ENCODE measurements around the gene PARD3B.

PARD3B gene

DNA sequence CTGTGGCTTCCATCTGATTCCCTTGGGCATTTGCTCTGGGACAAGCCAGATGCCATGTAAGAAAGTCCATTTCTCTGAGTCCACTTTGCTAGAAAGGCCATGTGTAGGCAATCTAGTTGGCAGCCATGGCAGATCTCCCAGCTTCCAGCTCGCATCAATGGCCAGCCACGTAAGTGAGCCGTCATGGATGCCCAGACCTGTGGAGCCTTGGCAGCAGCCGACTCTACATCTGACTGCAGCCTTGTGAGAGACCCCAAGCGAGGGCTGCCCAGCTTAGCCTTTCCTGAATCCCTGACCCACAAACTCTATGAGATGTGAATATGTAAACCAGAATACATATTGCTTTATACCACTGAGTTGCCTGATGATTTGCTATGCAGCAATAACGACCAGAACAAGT, 533.5 kb downstream of the PARD3B start:
- no peak for DNase-seq

DNA sequence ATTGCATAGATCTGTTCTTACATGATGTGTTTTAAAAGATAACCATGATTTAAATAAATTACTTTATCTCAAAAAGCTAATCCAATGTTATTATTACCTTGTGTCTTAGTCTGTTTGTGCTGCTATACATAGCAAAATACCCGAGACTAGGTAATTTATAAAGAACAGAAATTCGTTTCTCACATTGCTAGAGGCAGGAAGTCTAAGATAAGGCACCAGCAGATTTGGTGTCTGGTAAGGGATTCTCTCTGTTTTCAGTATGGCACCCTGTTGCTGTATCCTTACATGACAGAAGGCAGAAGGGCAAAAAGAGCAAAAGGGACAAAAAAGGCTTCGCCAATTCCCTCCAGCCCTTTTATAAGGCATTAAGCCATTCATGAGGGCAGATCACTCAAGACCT, 533.9 kb downstream of the PARD3B start:
- DNase-seq = no peak

DNA sequence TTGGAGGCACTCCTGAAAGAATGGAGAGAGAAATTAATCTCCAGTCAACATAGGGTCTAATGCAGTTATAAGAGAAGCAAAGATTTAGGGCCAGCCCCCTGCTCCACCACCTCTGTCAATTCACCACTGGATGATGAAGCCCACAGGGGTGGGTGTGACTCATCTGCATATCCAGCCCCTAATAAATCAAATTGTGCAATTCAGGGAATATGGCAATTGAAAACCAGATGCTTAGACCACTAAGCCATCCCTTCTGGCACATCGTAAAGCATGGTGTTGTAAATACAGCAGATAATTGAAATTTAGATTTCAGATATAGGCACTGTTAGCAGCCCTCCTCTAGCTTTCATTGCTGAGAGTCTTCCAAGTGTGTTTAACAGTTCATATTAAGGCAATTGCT, 541.4 kb downstream of the PARD3B start:
- no peak for DNase-seq

- DNase-seq = no peak
Measured at GRCh38 chr2:205087862-205088261, 542.6 kb downstream of the PARD3B start.

DNA sequence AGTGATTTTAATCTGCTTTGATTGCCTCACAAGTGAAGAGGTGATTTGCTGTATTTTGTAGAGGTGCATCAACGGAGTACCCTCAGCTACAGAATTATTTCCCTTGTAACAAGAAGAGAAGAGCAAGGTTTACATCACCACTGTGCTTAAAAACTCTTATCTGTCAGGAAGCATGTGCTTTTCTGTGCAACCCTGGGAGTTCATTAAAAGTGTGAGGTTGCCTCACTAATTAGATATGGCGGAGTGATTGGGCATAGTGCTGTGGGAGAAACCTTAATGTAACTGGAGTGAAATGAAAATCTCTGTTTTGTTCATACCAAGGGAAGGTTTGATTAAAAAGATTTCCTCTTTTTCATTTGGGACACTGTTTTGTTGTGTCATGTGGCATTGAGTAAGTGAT, 544.7 kb downstream of the PARD3B start:
- no peak for DNase-seq

- DNase-seq = no peak
Measured at GRCh38 chr2:205091411-205091810, 546.1 kb downstream of the PARD3B start.

DNA sequence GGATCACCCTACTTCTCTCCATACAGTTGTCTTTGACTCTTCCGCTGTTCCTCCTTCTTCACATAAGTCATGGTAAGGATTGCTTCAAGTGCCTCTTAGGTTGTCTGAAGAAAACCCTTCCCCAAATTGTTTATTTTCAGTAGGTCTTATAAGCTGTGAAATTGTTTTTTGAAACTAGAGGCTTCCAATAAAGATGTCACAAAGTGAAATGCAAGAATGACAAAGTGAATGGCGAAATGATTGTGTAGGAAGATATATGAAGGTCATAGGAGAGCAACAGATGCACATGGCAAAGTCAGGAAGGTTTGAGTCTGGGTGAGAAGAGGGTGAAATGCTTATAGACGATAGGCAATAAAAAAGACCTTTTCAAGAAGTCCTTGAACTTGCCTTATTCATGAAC, 548.8 kb downstream of the PARD3B start:
- DNase-seq = no peak

DNA sequence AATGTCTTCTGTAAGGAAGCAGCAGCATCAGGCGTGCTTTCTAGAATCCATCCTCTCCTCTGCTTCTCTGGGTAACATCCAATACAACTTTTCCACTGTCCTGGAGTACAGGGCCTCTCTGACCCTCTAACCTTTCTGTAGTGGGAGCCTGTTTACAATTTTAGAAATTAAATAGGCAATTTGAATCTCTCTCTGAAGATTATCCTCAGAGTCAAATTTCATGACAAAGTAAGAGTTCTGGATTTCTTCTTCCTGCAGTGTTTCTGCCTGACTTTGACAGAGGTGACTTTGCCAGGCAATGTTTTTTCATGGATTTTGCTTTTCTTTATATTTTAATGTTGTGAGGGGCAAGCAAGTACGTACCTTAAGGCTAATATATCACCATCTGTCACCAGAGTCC, 558.4 kb downstream of the PARD3B start:
- no peak for DNase-seq

- DNase-seq = no peak
Measured at GRCh38 chr2:205107810-205108209, 562.5 kb downstream of the PARD3B start.

GRCh38 chr2:205115511-205115910, 570.2 kb downstream of the PARD3B start:
- DNase-seq = no peak

DNA sequence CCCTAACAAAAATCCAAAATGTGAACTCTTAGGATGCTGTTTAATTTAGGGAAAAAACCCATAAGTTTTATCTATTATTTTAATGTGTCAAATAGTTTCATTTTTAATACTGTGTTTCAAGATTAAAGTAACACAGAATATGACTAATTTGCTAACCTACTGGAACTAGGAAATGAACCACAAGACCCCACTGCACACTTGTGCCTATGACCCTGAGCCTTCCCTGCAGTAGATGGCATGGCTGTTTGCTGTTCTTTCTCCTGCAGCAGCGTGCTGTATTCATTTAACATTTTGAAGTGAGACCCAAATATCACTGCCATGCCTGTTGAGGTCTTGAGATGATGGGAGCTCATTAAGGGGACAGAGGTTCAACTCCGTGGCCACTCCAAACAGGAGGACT, 571.9 kb downstream of the PARD3B start:
- DNase-seq = no peak

DNA sequence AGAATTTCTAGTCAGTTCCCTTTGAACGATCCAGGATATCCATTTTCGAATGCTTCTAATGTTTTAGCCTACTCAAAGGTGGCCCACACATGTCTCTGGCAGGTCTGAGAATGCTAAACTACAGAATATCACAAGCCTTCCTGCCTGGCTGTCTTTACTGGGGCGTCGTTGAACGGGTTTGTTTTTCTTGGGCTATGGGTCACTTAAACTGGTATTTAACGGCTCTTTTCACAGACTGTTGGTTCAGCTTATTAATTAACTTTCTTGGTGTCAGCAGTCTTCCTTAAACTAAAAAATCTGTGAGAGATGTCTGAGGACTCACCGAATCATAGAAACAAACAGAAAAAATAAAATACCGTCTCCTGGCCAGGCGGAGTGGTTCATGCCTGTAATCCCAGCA, 573.9 kb downstream of the PARD3B start:
- DNase-seq = no peak

GRCh38 chr2:205128726-205129125, 583.5 kb downstream of the PARD3B start:
- no peak for DNase-seq

- no peak for DNase-seq
Measured at GRCh38 chr2:205129531-205129930, 584.3 kb downstream of the PARD3B start.

GRCh38 chr2:205130111-205130829, 585.0 kb downstream of the PARD3B start:
- no peak for DNase-seq

DNA sequence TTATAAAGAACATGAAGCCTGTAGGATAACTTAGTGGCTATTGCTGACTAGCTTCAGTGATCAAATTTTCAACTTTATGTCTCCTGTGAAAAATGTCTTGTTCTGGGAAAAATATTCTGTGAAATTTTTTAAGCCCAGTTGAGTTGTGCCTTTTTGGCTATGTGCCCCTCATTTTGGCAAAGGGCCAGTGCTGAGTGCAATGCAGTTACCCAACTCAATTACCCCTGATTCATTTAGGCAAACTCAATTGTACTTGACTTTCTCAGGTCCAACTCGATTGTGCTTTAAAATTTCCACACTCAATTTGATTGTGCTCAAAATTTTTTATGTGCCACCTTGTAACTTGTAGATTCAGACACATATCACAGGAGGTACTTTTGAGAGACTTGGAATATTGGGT, 588.3 kb downstream of the PARD3B start:
- DNase-seq = no peak

DNA sequence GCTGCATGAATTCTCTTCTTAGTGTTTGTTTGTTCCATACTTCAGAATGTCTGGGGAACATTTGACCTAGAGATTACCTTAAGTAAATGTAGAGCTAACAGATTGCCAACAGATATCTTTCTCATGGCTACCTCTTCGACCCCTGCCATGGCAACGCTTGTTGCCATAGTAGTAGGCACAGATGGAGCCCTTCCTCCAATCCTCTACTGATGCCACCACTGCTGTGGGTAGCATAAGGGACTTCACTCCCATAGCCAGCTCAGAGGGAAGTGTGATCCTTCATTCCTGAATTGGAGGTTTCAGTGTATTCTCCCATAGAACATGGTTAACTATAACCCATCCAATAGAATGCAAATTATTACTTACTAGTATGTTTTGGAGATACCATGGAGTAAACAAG, 593.5 kb downstream of the PARD3B start:
- DNase-seq = no peak

DNA sequence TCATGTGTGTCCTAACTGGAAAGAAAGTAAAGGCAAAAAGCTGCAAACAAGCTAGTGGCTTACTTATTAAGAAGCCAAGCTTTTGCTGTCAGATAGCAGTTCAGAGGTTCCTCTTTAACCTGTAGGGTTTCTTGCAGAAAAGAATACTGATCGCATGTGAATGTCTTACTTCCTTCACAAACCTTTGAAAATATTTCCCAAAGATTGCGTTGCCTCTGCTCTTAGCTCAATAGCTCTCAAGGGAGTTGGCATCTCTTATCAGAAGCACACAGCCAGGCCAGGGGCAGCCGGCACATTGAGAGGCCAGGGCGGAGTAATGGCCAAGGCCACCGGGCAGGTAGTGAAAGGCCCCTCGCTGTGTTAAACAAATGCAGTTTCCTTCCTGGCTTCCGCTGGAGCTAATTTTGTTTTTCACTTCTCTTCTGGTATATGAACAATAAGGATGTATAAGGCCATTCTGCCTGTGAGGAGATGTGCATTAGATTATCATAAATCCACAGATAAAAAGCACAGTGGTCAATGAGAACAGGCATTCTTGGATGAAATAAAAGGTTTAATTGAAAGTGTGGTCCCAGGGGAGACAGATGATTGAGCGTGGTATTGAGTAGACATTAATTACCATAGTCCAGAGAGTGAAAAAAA, 594.7 kb downstream of the PARD3B start:
- DNase-seq = peak; percentile 87

DNA sequence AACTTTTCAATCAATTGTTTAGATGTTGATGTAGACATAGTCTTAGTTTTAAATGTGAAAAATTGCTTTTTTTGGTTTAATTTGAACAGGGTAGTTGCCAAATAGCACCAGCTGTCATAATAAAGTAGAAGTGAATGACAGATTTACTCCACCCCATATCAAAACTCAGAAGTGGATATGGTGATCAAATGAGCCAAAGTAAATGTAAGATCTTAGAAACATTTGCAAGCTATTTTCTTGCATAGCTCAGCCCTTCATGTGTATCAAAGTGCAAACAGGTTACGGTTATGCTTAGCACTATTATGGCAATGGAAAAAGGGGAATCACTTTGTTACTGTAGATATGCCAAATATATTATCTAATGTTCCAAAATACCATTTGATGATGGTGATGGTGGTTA, 596.1 kb downstream of the PARD3B start:
- DNase-seq = no peak

GRCh38 chr2:205145888-205146287, 600.6 kb downstream of the PARD3B start:
- no peak for DNase-seq

DNA sequence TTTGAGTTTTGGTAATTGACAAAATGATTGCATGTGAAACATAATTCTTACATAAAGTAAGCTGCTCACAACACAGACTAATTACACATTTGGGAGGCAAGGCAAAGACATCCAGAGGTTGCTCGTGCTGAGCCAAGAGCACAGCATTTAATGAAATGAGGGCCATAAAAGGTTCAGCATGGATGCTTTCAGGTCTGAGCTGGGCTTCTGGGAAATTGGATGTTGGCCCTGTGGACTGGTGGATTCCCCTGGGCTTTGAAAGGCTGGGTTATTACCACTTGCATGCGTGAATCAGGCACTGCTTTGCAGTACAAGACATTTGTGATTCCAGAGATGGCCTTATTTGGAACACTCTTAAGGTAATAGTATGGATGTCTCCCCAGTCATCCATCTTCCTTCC, 603.5 kb downstream of the PARD3B start:
- no peak for DNase-seq

- DNase-seq = no peak
Measured at GRCh38 chr2:205156457-205156856, 611.2 kb downstream of the PARD3B start.

- DNase-seq = no peak
Measured at GRCh38 chr2:205158404-205158803, 613.1 kb downstream of the PARD3B start.

DNA sequence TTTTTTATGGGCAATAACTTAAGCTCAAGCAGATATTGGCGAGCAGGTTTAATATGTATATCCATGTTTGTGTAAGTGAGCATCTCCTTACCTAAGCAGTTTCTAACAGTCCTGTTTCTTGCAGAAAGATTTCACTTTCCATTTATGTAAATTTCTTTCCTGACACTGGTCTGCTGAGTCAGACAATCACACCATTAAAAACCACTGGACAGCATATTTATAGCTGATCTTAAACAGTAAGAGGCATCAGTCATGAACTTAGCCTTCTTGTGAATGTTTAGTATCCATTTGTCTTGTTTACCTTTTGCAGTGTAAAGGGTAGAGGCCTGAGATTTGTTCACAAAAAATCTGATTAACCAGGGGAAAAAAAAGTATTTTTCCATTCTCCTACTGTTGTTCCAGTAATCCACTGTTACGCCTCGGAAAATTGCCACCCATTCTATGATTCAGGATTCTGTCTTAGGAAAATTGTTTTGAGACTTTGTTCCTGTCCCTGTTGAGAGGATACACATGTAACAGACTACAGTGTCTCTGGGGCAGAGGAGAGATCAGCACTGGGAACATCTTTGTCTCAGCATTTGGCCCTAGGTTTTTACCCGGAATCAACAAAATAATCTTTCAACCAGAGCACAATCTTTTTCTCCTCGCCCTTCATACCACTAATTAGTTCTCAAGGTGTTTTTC, 616.0 kb downstream of the PARD3B start:
- DNase-seq = no peak
